ENCODE measurements around the gene LDLRAP1.
"Not testable (repeated sequence)": the region's sequence is repeated elsewhere in the genome, so short reads cannot be mapped to it uniquely, and the experiment has no call there.

The LDLRAP1 gene

GRCh38 chr1:25577134-25577920 lies 33.9 kb downstream of the LDLRAP1 start:
- DNase-seq (ENCODE audit: low read depth) = no peak

DNA sequence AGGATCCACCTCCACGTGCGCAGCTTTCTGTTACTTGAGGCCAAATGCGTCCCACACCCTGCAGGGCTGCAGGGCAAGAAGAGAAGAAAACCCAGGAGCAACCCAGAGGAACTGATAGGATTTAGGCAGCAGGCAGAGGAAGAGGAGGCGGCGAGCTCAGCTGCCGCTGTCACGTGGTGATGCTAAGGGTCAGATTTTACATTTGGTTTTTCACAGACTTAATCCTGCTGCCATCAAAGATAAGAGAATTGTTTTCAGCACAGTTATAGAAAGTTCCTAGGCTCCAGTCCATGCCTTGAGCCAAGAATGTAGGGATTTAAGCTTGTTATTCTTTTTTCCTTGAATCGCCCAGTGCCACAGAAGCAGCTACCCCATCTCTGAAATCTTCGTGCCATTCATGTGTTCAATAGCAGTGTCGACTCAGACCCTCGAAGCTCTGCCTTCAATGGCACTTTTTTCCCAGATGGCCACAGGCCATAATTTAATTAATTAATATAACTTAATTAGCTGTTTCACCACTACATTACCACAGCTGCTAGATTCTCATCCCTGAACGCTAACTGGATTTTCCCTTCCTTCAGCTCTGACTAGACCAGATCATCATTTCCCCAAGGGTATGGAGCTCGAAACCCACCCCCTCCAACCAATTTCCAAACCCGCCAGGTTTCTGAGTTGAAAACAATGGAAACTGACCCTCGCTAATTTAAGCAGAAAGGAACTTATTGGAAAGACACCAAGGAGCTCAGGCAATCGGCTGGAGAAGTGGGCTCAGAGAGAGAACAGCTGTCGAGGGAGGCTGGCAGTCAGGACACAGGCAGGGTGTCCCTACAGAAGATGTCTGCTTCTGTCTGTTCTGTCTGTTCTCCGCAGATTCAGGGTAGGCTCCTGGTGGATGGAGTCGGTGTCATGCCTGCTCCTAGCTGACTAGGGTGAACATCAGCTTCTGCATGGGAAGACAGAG lies 36.2 kb downstream of the LDLRAP1 start:
- DNase-seq (ENCODE audit: low read depth) = no peak

DNA sequence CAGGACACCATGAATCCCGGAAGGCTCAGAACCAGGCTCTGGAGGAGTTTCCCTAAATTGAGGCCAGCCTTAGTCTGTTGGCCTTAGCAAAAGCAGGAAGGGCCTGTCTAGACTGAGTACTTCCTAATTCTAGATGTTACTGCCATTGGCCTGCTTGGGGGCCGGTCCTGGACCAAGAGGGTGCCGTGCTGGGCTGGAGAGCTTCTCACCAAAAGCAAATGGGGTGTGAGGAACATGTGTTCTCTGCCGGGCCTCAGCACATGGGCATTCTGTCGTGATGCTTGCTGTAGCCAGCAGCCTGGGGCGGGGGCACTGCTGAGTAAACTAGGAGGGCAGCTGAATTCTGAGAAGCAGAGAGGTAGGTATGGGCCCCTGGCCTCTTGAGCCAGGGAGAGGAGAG lies 37.5 kb downstream of the LDLRAP1 start:
- DNase-seq (ENCODE audit: low read depth) = no peak

GRCh38 chr1:25581764-25582163 lies 38.4 kb downstream of the LDLRAP1 start:
- no peak for DNase-seq (ENCODE audit: low read depth)

DNA sequence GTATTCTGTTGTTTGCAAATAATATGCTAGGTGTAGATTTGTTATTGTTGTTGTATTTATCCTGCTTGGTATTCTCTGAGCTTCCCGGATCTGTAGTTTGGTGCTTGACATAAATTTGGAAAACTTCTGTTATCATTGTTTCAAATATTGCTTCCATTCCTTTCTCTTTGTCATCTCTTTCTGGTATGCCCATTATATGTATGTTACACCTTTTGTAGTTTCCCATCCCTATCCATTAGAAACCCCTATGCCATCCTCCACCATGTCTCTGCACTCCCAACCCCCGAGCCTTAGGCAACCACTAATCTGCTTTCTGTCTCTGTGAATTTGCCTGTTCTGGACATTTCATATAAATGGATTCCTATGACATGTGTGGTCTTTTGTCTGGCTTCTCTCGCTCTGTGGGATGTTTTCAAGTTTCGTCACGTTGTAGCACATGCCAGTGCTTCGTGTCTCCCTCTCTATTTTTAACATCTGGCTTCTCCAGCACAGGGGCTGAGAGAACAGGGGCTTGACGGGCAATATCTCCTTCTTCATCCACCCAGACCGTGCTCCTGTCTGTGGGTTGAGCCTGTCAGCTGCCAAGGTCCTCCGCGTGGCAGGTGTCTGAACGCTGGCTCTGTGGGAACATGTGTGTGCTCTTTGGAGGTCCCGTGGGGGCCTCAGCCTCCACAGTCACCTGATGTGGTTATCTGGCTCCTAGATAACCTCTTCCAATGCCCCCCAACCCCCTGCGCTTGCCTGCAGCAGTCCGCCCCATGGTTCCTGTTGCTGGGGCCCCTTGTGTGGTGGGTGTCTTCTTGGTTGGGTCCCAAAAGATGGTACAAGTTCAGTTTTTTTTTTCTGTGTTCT lies 40.3 kb downstream of the LDLRAP1 start:
- peak; percentile 35 for DNase-seq (ENCODE audit: low read depth)

GRCh38 chr1:25586181-25586588 lies 42.8 kb downstream of the LDLRAP1 start:
- DNase-seq (ENCODE audit: low read depth) = no peak

- no peak for DNase-seq (ENCODE audit: low read depth)
These were observed 43.9 kb downstream of the LDLRAP1 start for GRCh38 chr1:25587290-25587689.

GRCh38 chr1:25588224-25588623 lies 44.8 kb downstream of the LDLRAP1 start:
- not testable (repeated sequence) for DNase-seq (ENCODE audit: low read depth)

DNA sequence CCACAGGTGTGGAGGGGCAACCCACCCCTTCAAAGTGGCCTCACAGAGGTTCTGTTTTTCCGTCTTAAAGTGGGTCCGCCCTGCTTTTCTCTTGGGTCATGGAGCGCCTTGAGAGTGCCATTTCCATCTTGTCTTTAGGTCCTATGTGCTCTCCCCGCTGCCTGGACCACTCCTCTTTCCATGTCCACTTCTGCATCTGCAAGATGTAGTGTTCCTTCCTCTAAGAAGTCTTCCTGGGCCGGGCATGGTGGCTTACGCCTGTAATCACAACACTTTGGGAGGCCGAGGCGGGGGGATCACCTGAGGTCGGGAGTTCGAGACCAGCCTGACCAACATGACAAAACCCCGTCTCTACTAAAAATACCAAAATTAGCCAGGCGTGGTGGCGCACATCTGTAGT lies 45.4 kb downstream of the LDLRAP1 start:
- DNase-seq (ENCODE audit: low read depth) = not testable (repeated sequence)

DNA sequence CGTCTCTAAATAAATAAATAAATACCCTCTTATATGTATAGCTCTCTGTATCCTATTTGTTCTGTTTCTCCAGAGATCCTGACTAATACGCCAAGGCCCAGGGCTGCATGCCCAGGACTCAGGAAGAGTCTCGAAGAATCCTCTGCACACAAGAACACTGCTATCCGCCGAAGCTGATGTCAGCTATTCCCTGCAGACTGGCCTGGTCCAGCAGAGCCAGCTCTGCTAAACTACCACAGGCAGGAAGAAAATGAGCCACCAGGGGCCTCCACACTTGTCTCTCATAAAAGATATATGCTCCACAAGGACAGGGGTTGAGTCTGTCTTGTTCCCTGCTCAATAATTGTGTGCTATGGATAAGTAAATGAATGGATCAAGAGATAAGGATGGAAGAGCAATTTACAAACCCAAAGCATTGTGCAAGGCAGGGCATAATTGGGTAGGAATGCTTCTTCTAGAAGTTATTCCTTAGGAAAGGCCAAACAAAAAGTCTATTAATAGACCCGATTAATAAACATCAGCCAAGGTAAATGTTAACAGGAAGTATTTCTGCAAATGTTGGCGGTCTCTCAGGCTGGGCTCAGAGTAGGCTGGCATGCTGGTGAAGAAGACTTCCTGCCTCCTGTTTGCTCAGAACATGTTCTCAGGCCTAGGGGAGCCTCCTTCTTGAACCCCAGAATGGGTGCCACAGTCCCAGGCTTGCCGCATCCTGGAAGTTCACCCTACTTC lies 46.9 kb downstream of the LDLRAP1 start:
- no peak for DNase-seq (ENCODE audit: low read depth)

DNA sequence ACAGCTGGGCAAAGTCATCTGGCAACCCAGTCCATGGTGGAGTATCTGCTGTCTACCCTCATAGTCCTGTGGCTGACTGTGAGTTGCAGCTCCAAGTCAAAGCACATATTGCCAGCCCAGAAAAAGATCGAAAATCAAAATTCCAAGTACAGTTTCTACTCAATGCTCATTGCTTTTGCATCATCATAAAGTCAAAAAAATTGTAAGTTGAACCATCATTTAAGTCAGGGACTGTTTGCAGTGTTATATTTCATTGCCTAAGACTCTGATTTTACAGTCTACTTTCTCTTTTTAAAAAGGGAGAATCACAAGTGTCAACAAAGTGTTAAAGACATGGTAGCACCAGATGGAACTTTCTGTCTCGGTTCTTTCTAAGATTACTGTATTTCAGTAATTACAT lies 50.5 kb downstream of the LDLRAP1 start:
- DNase-seq (ENCODE audit: low read depth) = no peak

GRCh38 chr1:25594971-25595370 lies 51.6 kb downstream of the LDLRAP1 start:
- no peak for DNase-seq (ENCODE audit: low read depth)

- DNase-seq (ENCODE audit: low read depth) = not testable (repeated sequence)
These were observed 53.2 kb downstream of the LDLRAP1 start for GRCh38 chr1:25596641-25597040.

GRCh38 chr1:25598879-25599278 lies 55.5 kb downstream of the LDLRAP1 start:
- DNase-seq (ENCODE audit: low read depth) = no peak

DNA sequence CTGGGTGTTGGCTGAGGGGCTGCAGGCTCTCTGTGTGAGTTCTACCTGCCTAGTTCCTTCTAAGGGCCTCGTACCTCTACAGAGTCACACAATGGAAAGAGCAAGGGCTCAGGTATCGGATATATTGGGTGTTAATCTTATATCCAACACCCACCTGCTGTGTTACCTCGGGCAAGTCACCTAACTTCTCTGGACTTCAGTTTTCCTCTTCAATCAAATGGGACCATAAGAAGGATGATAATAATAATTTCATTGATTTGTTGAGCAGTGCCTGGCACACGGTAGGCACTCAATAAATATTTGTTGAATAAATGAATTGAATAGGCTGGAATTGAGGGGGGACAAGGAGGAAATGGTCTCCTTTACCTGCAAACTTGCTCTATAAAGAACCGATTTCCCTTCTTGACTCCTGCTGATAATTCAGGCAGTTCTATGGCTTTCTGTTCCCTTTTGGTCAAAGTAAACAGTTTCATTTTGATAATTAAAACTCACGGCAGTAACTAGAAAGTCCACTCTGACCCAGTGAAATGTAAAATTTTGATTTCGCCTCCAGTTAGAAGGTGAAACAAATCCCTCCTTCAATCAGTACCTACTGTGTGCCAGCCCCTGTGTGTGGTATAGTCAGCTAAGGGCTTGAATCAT lies 56.7 kb downstream of the LDLRAP1 start:
- no peak for DNase-seq (ENCODE audit: low read depth)

GRCh38 chr1:25600971-25601699 lies 57.7 kb downstream of the LDLRAP1 start:
- not testable (repeated sequence) for DNase-seq (ENCODE audit: low read depth)

- DNase-seq (ENCODE audit: low read depth) = not testable (repeated sequence)
These were observed 60.6 kb downstream of the LDLRAP1 start for GRCh38 chr1:25603779-25604538.

- no peak for DNase-seq (ENCODE audit: low read depth)
These were observed 63.7 kb downstream of the LDLRAP1 start for GRCh38 chr1:25607123-25607522.

DNA sequence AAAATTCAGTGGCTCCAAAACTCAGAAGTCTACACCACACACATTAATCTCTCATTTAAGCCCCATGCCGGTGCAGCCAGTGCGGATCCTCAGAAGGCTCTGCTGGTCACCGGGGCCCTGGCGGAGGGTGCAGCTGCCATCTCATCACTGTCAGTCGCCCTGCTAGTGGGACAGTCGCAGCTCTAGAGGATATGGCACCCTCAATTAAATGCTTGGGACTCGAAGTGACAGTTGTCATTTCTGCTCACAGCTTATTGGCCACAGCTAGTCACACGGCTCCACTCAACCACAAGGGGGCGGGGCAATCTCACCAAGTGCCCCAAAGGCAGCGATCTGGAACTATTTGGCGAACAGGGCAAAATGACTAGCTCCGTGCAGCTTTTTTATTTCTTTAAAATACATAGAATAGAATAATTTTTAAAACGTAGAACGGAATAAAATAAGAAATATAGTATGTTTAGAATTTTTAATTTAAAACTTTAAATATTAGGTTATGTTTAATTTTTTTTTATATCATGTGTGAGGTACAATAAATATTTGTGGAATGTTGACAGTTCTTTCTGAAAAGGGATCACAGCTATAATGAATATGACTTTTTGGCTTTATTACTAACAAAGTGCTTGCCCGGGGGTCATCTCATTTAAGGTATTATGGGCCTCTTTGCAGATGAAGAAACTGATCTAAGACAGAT lies 65.2 kb downstream of the LDLRAP1 start:
- peak; percentile 47 for DNase-seq (ENCODE audit: low read depth)
